HepG2 (cell line): ENCODE measurements around the gene TMEM143.

Experiments
- HNRNPK ChIP-seq: fragments of 200-400 bp; formaldehyde crosslinking; IDR thresholded peaks from 2 replicates; pipeline ENCODE4 v1.6.1; 2018; ENCODE audit warnings: low read length, low read depth, moderate library complexity, mild to moderate bottlenecking; ENCODE audit not compliant: poor library complexity, severe bottlenecking
- ZNF609 ChIP-seq: sonication (generic); formaldehyde crosslinking; IDR thresholded peaks from 2 replicates; pipeline ENCODE4 v1.4.0; 2020; ENCODE audit warnings: mild to moderate bottlenecking, missing genetic modification reagents, borderline replicate concordance

GRCh38 chr19:48367855-48368254, 4.1 kb upstream of the TMEM143 start:
- TF ChIP-seq ZNF609 (CRISPR knock-in tag) (no peak), HNRNPK (no peak)
